PC-3 (cell line): ENCODE results near the gene UNC13D. TPM values are rescaled to one million over a fixed set of nuclear protein-coding genes. Genes with fewer than 3 reads are reported as not detected.
"Not testable (repeated sequence)": the region's sequence is repeated elsewhere in the genome, so short reads cannot be mapped to it uniquely, and the experiment has no call there.

ENCODE experiments used
- ATAC-seq: fragments of 200-7000 bp; cut with Tn5 transposase; 2 replicates; pipeline ENCODE4 v1.9.1; 2020; ENCODE audit warnings: mild to moderate bottlenecking, moderate library complexity
- BruUV-seq: library from RNA; stranded (reverse); fragments of 400-500 nt; replicated peaks from 2 replicates; lab custom pipeline; 2021; lab: Mats Ljungman, UMichigan
- CTCF ChIA-PET: fragments of 300-600 bp; sonication (Branson Sonifier 250); formaldehyde crosslinking; loops from one replicate; lab custom pipeline; 2022; ENCODE audit warnings: antibody characterized with exemption; lab: Charles Lee
- POLR2A ChIA-PET: fragments of 300-600 bp; sonication (Branson Sonifier 250); formaldehyde crosslinking; loops from one replicate; lab custom pipeline; 2022; ENCODE audit warnings: antibody characterized with exemption; ENCODE audit not compliant: unreplicated experiment; lab: Charles Lee
- DNase-seq: peaks from one replicate; pipeline ENCODE4 v3.0.0-alpha.2; 2015
- H2AFZ ChIP-seq: fragments of 300-600 bp; sonication (generic); 2 replicates; pipeline ENCODE4 v1.6.0; 2016; ENCODE audit warnings: antibody characterized with exemption, low read length
- H3F3A ChIP-seq: fragments of 300-600 bp; sonication (generic); one replicate; pipeline ENCODE4 v1.6.0; 2017; ENCODE audit warnings: antibody characterized with exemption, low read length, control low read depth, mild to moderate bottlenecking; ENCODE audit not compliant: unreplicated experiment
- H3K27ac ChIP-seq: fragments of 300-600 bp; sonication (generic); 2 replicates; pipeline ENCODE4 v1.5.1; 2016; ENCODE audit warnings: mild to moderate bottlenecking, low read length
- H3K27me3 ChIP-seq: fragments of 300-600 bp; sonication (generic); 2 replicates; pipeline ENCODE4 v1.6.1; 2016; ENCODE audit warnings: low read length, mixed read lengths
- H3K36me3 ChIP-seq: fragments of 300-600 bp; sonication (generic); 2 replicates; pipeline ENCODE4 v1.6.1; 2016; ENCODE audit warnings: low read depth, mixed run types, low read length, mixed read lengths
- H3K4me1 ChIP-seq: fragments of 300-600 bp; sonication (generic); 2 replicates; pipeline ENCODE4 v1.5.1; 2016; ENCODE audit warnings: low read length; ENCODE audit not compliant: insufficient read depth
- H3K4me2 ChIP-seq: fragments of 300-600 bp; sonication (generic); 2 replicates; pipeline ENCODE4 v1.6.0; 2016; ENCODE audit warnings: low read length
- H3K4me3 ChIP-seq: fragments of 300-600 bp; sonication (generic); 2 replicates; pipeline ENCODE4 v1.5.1; 2016; ENCODE audit warnings: mild to moderate bottlenecking, low read length, mixed read lengths
- H3K79me2 ChIP-seq: fragments of 300-600 bp; sonication (generic); 2 replicates; pipeline ENCODE4 v1.6.1; 2017; ENCODE audit warnings: low read length, mixed read lengths
- H3K9ac ChIP-seq: fragments of 300-600 bp; sonication (generic); 2 replicates; pipeline ENCODE4 v1.6.0; 2016; ENCODE audit warnings: mild to moderate bottlenecking, low read length
- H3K9me2 ChIP-seq: fragments of 300-600 bp; sonication (generic); replicated peaks from 2 replicates; pipeline ENCODE4 v1.6.1; 2016; ENCODE audit warnings: mixed run types, low read length, mixed read lengths
- H3K9me3 ChIP-seq: fragments of 300-600 bp; sonication (generic); 2 replicates; pipeline ENCODE4 v1.6.1; 2016; ENCODE audit warnings: low read length, mixed read lengths
- H4K20me1 ChIP-seq: fragments of 300-600 bp; sonication (generic); 2 replicates; pipeline ENCODE4 v1.6.1; 2016; ENCODE audit warnings: low read length, mixed read lengths
- EZH2 ChIP-seq: fragments of 300-600 bp; sonication (generic); IDR thresholded peaks from one replicate; pipeline ENCODE4 v1.6.1; 2017; ENCODE audit warnings: antibody characterized with exemption, mild to moderate bottlenecking, low read length; ENCODE audit not compliant: unreplicated experiment
- EZH2phosphoT487 ChIP-seq: fragments of 300-600 bp; sonication (generic); IDR thresholded peaks from 2 replicates; pipeline ENCODE4 v1.6.1; 2018; ENCODE audit warnings: mild to moderate bottlenecking, antibody characterized with exemption, low read length, borderline replicate concordance
- intact Hi-C: fragments of 100-400 bp; cut with micrococcal nuclease; formaldehyde crosslinking; loops from 2 replicates; pipeline ENCODE4 v1.9.0; 2023
- microRNA-seq: library from miRNA; unstranded; fragments of <30 nt; microRNA quantifications from one replicate; pipeline ENCODE4 v1.1.0, GENCODE V29; 2020; ENCODE audit not compliant: unreplicated experiment
- total RNA-seq: library from RNA; depleted of rRNA; stranded (reverse); fragments of >200 nt; gene quantifications from 2 replicates; pipeline ENCODE4 v1.2.3, GENCODE V29; 2014; rRNA removed
- TF ChIP-seq, protein P1 (sequence below): fragments of 300-600 bp; sonication (generic); conservative IDR thresholded peaks from 2 replicates; pipeline ENCODE4 v1.5.1; 2017; ENCODE audit warnings: antibody characterized with exemption, low read depth, mild to moderate bottlenecking, low read length

The UNC13D gene
- total RNA-seq, 1 experiment from 2014 or later, result 43.9 TPM

DNA sequence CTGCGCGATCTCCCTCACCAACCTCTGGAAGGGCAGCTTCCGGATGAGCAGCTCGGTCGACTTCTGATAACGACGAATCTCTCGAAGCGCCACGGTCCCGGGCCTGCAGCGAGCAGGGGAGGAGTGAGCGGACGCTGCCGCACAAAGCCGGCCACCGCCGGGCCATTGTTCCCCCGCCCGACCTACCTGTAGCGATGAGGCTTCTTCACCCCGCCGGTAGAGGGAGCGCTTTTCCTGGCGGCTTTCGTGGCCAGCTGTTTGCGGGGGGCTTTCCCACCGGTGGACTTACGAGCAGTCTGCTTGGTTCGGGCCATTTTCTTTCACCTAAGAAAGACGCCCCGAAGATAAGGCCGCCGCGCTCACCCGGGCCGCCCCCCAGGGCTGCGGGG is 65.3 kb downstream of the UNC13D start:
- Histone ChIP-seq H3K9me3 (no peaks in the 10 kb centered on the region), H3K9me2 (no peaks in the 10 kb centered on the region), H3K36me3 (peaks cover 30% of the 10 kb centered on the region), H3K4me3 (peak overlapping the region; percentile 81), H3K27ac (peak overlapping the region; percentile 88), H2AFZ (no peak overlapping the region), H3K79me2 (peaks cover 31% of the 10 kb centered on the region), H3K27me3 (no peaks in the 10 kb centered on the region), H3F3A (peaks cover 27% of the 10 kb centered on the region), H3K4me1 (peaks cover 41% of the 10 kb centered on the region), H3K4me2 (peak overlapping the region; percentile 92), H4K20me1 (peaks cover 31% of the 10 kb centered on the region), H3K9ac (peak overlapping the region; percentile 92)
- POLR2A ChIA-PET, result interaction anchor here (0.6 kb wide), 1 partner anchor 65 kb away, joined by 8 read pairs; no protein-coding TSS in a partner anchor
- TF ChIP-seq, protein P1, sequence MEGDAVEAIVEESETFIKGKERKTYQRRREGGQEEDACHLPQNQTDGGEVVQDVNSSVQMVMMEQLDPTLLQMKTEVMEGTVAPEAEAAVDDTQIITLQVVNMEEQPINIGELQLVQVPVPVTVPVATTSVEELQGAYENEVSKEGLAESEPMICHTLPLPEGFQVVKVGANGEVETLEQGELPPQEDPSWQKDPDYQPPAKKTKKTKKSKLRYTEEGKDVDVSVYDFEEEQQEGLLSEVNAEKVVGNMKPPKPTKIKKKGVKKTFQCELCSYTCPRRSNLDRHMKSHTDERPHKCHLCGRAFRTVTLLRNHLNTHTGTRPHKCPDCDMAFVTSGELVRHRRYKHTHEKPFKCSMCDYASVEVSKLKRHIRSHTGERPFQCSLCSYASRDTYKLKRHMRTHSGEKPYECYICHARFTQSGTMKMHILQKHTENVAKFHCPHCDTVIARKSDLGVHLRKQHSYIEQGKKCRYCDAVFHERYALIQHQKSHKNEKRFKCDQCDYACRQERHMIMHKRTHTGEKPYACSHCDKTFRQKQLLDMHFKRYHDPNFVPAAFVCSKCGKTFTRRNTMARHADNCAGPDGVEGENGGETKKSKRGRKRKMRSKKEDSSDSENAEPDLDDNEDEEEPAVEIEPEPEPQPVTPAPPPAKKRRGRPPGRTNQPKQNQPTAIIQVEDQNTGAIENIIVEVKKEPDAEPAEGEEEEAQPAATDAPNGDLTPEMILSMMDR, result peak; percentile 69
- TF ChIP-seq EZH2phosphoT487, result no peak
- intact Hi-C loops, result no loop called here
- BruUV-seq, result TSS peak; percentile 40
- CTCF ChIA-PET, result no interaction called here
- DNase-seq, result no peak
- ATAC-seq, result no peak

DNA sequence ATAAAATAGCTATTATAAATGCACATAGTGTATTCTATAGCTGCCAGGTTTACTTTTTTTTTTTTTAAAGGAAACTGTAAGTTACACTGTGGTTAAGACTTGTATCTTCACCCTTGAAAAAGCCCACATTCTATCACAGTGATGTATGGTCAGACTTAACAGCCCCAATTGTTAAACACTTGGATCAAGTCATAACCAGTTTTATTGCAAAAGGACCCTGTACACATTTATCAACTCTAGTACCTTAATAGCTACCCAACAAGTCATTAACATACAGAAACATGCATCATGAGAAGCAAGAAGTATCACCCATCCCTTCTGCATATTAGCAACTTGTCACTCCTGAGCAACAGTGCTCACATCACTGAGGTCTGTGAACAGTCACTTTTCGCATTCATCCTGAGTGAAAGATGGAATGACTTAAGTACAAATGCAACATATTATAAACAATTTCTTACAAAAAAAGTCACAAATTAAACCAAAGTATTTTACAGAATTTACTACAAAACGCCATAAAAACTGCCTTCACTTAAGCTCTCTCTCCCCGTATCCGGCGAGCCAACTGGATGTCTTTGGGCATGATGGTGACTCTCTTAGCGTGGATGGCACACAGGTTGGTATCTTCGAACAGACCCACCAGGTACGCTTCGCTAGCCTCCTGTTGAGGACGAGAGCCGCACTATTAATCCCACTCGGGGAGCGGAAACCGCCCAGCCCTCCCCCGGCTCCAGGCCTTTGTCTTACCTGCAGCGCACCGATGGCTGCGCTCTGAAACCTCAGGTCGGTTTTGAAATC is 65.9 kb downstream of the UNC13D start:
- peak overlapping the region; percentile 92 for H3K4me2 ChIP-seq
- H3K9me3 ChIP-seq, H3K27ac ChIP-seq, H3K27me3 ChIP-seq, H2AFZ ChIP-seq, DNase-seq, intact Hi-C loops, BruUV-seq, CTCF ChIA-PET, ATAC-seq, H3K9me2 ChIP-seq: not testable (repeated sequence)
- peak overlapping the region; percentile 81 for H3K4me3 ChIP-seq
- H3F3A ChIP-seq, result peaks cover 22% of the 10 kb centered on the region
- H3K4me1 ChIP-seq, result peaks cover 36% of the 10 kb centered on the region
- peaks cover 31% of the 10 kb centered on the region for H4K20me1 ChIP-seq
- H3K36me3 ChIP-seq, result peaks cover 30% of the 10 kb centered on the region
- H3K9ac ChIP-seq, result peak overlapping the region; percentile 92
- POLR2A ChIA-PET, result interaction anchor here (0.6 kb wide), 2 partner anchors 65 to 208 kb away, joined by 4 to 8 read pairs; no protein-coding TSS in a partner anchor
- H3K79me2 ChIP-seq, result peaks cover 31% of the 10 kb centered on the region

DNA sequence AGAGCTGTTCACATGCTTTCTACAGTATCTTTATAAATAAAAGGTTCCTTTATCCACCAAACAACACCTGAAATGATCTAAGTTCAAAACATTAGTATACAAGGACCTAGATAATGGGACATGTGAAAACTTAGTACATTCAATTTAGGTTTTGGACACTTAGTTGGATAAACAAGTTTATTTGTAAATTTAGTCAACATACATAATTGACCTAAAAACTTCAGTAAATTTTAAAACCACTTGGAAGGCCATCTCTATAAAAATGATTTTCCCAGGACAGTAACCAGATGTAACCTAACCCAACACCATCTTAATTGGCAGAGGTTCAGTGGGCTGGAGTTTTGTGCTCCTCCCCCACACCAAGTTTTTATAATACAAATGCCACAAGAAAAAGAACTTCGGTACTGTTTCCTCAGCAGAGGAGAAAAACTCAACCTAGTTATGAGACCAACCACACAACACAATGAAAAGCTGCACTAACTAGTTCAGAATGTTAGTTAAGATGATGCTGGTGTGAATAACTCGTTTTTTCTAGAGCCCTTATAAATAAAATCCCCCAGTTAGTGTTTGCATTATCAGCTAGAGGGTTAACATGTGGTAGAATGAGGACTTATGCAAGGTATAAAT is 66.8 kb downstream of the UNC13D start:
- DNase-seq, result no peak
- peak overlapping the region; percentile 81 for H3K4me3 ChIP-seq
- no peaks in the 10 kb centered on the region for H3K9me3 ChIP-seq
- H3K27ac ChIP-seq, result no peak overlapping the region
- H3K4me1 ChIP-seq, result peaks cover 28% of the 10 kb centered on the region
- peak overlapping the region; percentile 92; the same call in 1 of the 2 replicates for H3K9ac ChIP-seq
- ChIA-PET POLR2A (interaction anchor here (0.6 kb wide), 1 partner anchor 208 kb away, joined by 4 read pairs; no protein-coding TSS in a partner anchor), CTCF (no interaction called here)
- no peak overlapping the region for H2AFZ ChIP-seq
- no peak for TF ChIP-seq EZH2
- TF ChIP-seq, protein P1, result no peak
- TF ChIP-seq EZH2phosphoT487, result no peak
- intact Hi-C loops, result no loop called here
- peaks cover 16% of the 10 kb centered on the region for H3F3A ChIP-seq
- H3K9me2 ChIP-seq, result no peaks in the 10 kb centered on the region
- ATAC-seq, result no peak
- peaks cover 31% of the 10 kb centered on the region for H4K20me1 ChIP-seq
- peaks cover 31% of the 10 kb centered on the region for H3K79me2 ChIP-seq
- H3K36me3 ChIP-seq, result peaks cover 30% of the 10 kb centered on the region
- no TSS peak for BruUV-seq
- no peaks in the 10 kb centered on the region for H3K27me3 ChIP-seq
- H3K4me2 ChIP-seq, result peak overlapping the region; percentile 92

Small RNAs within 50 kb of the gene (microRNA-seq; reads per million reads assigned to microRNA genes)
- 1.8 reads per million for gene MIR4738

Other genes with a start within 250 kb of the UNC13D start
- 2.3 and 4.3 TPM in 2 replicates for gene SMIM5, start 211.0 kb downstream of the UNC13D start, total RNA-seq
- gene RECQL5, start 177.2 kb downstream of the UNC13D start, total RNA-seq, result 54.2 and 97.7 TPM in 2 replicates
- gene SAP30BP, start 177.1 kb downstream of the UNC13D start, total RNA-seq, result 97.8 and 115 TPM in 2 replicates
- 273 and 362 TPM in 2 replicates for gene ITGB4, start 122.9 kb downstream of the UNC13D start, total RNA-seq
- 64.9 and 75.0 TPM in 2 replicates for gene GALK1, start 79.2 kb downstream of the UNC13D start, total RNA-seq
- 21.8 and 22.9 TPM in 2 replicates for gene UNK, start 59.6 kb downstream of the UNC13D start, total RNA-seq
- gene WBP2, start 10.9 kb upstream of the UNC13D start, total RNA-seq, result 49.7 and 51.8 TPM in 2 replicates
- 73.7 and 109 TPM in 2 replicates for gene TRIM47, start 34.2 kb upstream of the UNC13D start, total RNA-seq
- gene TRIM65, start 52.5 kb upstream of the UNC13D start, total RNA-seq, result 32.3 and 48.9 TPM in 2 replicates
- gene MRPL38, start 60.5 kb upstream of the UNC13D start, total RNA-seq, result 74.5 and 124 TPM in 2 replicates
- 35.3 and 39.2 TPM in 2 replicates for gene FBF1, start 96.6 kb upstream of the UNC13D start, total RNA-seq
- gene ACOX1, start 134.8 kb upstream of the UNC13D start, total RNA-seq, result 63.2 and 74.9 TPM in 2 replicates
- gene TEN1, start 134.8 kb upstream of the UNC13D start, total RNA-seq, result 58.3 and 62.4 TPM in 2 replicates
- 4.3 and 8.5 TPM in 2 replicates for gene CDK3, start 156.5 kb upstream of the UNC13D start, total RNA-seq
- 38.8 and 48.3 TPM in 2 replicates for gene EVPL, start 182.9 kb upstream of the UNC13D start, total RNA-seq
- 60.8 and 71.4 TPM in 2 replicates for gene SRP68, start 228.1 kb upstream of the UNC13D start, total RNA-seq
- 0.69 and 2.2 TPM in 2 replicates for gene GALR2, start 230.4 kb upstream of the UNC13D start, total RNA-seq
- 0.11 TPM in 1 of 2 replicates, not detected in the other for gene ZACN, start 234.8 kb upstream of the UNC13D start, total RNA-seq